HEK293 (cell line): ENCODE measurements around the gene CMC1.

Source experiments
- GLI2 ChIP-seq: fragments of 450-650 bp; formaldehyde crosslinking; IDR thresholded peaks from 2 replicates; pipeline ENCODE4; 2017; ENCODE audit warnings: missing biosample characterization, missing genetic modification characterization, low read depth, borderline replicate concordance
- KLF1 ChIP-seq: fragments of 450-650 bp; formaldehyde crosslinking; IDR thresholded peaks from 2 replicates; pipeline ENCODE4 v1.5.1; 2016; ENCODE audit warnings: missing biosample characterization, missing genetic modification characterization
- PRDM1 ChIP-seq: fragments of 450-650 bp; formaldehyde crosslinking; IDR thresholded peaks from 2 replicates; pipeline ENCODE4; 2016; ENCODE audit warnings: missing biosample characterization, missing genetic modification characterization
- PRDM2 ChIP-seq: fragments of 450-650 bp; formaldehyde crosslinking; IDR thresholded peaks from 2 replicates; pipeline ENCODE4 v1.5.1; 2016; ENCODE audit warnings: missing biosample characterization, missing genetic modification characterization, borderline replicate concordance
- PRDM4 ChIP-seq: fragments of 450-650 bp; formaldehyde crosslinking; IDR thresholded peaks from 2 replicates; pipeline ENCODE4 v1.5.1; 2017; ENCODE audit warnings: missing biosample characterization, missing genetic modification characterization
- TRIM28 ChIP-seq: IDR thresholded peaks from 2 replicates; pipeline ENCODE4 v1.6.1; 2011; ENCODE audit warnings: low read length, control low read depth, borderline replicate concordance
- TSHZ1 ChIP-seq: fragments of 450-650 bp; formaldehyde crosslinking; IDR thresholded peaks from 2 replicates; pipeline ENCODE4 v1.5.1; 2016; ENCODE audit warnings: missing biosample characterization, missing genetic modification characterization, borderline replicate concordance
- ZBTB17 ChIP-seq: fragments of 450-650 bp; formaldehyde crosslinking; IDR thresholded peaks from 2 replicates; pipeline ENCODE4 v1.5.1; 2016; ENCODE audit warnings: missing biosample characterization, missing genetic modification characterization
- ZBTB7A ChIP-seq: fragments of 450-650 bp; formaldehyde crosslinking; IDR thresholded peaks from 2 replicates; pipeline ENCODE4 v1.5.1; 2016; ENCODE audit warnings: low read depth, missing biosample characterization, missing genetic modification characterization
- ZEB2 ChIP-seq: fragments of 450-650 bp; formaldehyde crosslinking; IDR thresholded peaks from 2 replicates; pipeline ENCODE4 v1.5.1; 2016; ENCODE audit warnings: missing biosample characterization, missing genetic modification characterization
- ZFP41 ChIP-seq: fragments of 450-650 bp; formaldehyde crosslinking; IDR thresholded peaks from 2 replicates; pipeline ENCODE4 v1.5.1; 2016; ENCODE audit warnings: missing biosample characterization, missing genetic modification characterization, borderline replicate concordance
- ZIC2 ChIP-seq: fragments of 450-650 bp; formaldehyde crosslinking; IDR thresholded peaks from 2 replicates; pipeline ENCODE4 v1.5.1; 2016; ENCODE audit warnings: missing biosample characterization, missing genetic modification characterization
- ZNF202 ChIP-seq: fragments of 450-650 bp; formaldehyde crosslinking; IDR thresholded peaks from 2 replicates; pipeline ENCODE4 v1.5.1; 2016; ENCODE audit warnings: missing biosample characterization, missing genetic modification characterization, borderline replicate concordance
- ZNF26 ChIP-seq: fragments of 450-650 bp; formaldehyde crosslinking; IDR thresholded peaks from 2 replicates; pipeline ENCODE4 v1.5.1; 2016; ENCODE audit warnings: missing biosample characterization, missing genetic modification characterization
- ZNF335 ChIP-seq: fragments of 450-650 bp; formaldehyde crosslinking; conservative IDR thresholded peaks from 2 replicates; pipeline ENCODE4 v1.5.1; 2016; ENCODE audit warnings: missing biosample characterization, missing genetic modification characterization
- ZNF404 ChIP-seq: fragments of 450-650 bp; formaldehyde crosslinking; IDR thresholded peaks from 2 replicates; pipeline ENCODE4 v1.5.1; 2017; ENCODE audit warnings: missing biosample characterization, missing genetic modification characterization
- ZNF433 ChIP-seq: fragments of 450-650 bp; formaldehyde crosslinking; IDR thresholded peaks from 2 replicates; pipeline ENCODE4 v1.5.1; 2016; ENCODE audit warnings: missing biosample characterization, missing genetic modification characterization, low read depth
- ZNF510 ChIP-seq: fragments of 450-650 bp; formaldehyde crosslinking; IDR thresholded peaks from 2 replicates; pipeline ENCODE4 v1.5.1; 2018; ENCODE audit warnings: mild to moderate bottlenecking, missing genetic modification characterization, missing biosample characterization; ENCODE audit not compliant: insufficient replicate concordance
- ZNF555 ChIP-seq: fragments of 450-650 bp; formaldehyde crosslinking; conservative IDR thresholded peaks from 2 replicates; pipeline ENCODE4 v1.5.1; 2017; ENCODE audit warnings: missing biosample characterization, mild to moderate bottlenecking, missing genetic modification characterization, inconsistent platforms
- ZNF610 ChIP-seq: fragments of 450-650 bp; formaldehyde crosslinking; IDR thresholded peaks from 2 replicates; pipeline ENCODE4 v1.5.1; 2016; ENCODE audit warnings: missing biosample characterization, missing genetic modification characterization, borderline replicate concordance
- ZNF621 ChIP-seq: fragments of 450-650 bp; formaldehyde crosslinking; IDR thresholded peaks from 2 replicates; pipeline ENCODE4 v1.5.1; 2017; ENCODE audit warnings: missing biosample characterization, missing genetic modification characterization
- ZNF654 ChIP-seq: fragments of 450-650 bp; formaldehyde crosslinking; IDR thresholded peaks from 2 replicates; pipeline ENCODE4 v1.5.1; 2016; ENCODE audit warnings: low read depth, missing biosample characterization, missing genetic modification characterization
- ZNF658 ChIP-seq: fragments of 450-650 bp; formaldehyde crosslinking; IDR thresholded peaks from 2 replicates; pipeline ENCODE4; 2016; ENCODE audit warnings: missing biosample characterization, missing genetic modification characterization
- ZNF660 ChIP-seq: fragments of 450-650 bp; IDR thresholded peaks from 2 replicates; pipeline ENCODE4 v1.5.1; 2018; ENCODE audit warnings: missing biosample characterization, mild to moderate bottlenecking, missing genetic modification characterization
- ZNF785 ChIP-seq: fragments of 450-650 bp; formaldehyde crosslinking; IDR thresholded peaks from 2 replicates; pipeline ENCODE4 v1.5.1; 2016; ENCODE audit warnings: missing biosample characterization, missing genetic modification characterization
- ZNF843 ChIP-seq: fragments of 450-650 bp; formaldehyde crosslinking; IDR thresholded peaks from 2 replicates; pipeline ENCODE4 v1.5.1; 2016; ENCODE audit warnings: missing biosample characterization, missing genetic modification characterization

The CMC1 gene

DNA sequence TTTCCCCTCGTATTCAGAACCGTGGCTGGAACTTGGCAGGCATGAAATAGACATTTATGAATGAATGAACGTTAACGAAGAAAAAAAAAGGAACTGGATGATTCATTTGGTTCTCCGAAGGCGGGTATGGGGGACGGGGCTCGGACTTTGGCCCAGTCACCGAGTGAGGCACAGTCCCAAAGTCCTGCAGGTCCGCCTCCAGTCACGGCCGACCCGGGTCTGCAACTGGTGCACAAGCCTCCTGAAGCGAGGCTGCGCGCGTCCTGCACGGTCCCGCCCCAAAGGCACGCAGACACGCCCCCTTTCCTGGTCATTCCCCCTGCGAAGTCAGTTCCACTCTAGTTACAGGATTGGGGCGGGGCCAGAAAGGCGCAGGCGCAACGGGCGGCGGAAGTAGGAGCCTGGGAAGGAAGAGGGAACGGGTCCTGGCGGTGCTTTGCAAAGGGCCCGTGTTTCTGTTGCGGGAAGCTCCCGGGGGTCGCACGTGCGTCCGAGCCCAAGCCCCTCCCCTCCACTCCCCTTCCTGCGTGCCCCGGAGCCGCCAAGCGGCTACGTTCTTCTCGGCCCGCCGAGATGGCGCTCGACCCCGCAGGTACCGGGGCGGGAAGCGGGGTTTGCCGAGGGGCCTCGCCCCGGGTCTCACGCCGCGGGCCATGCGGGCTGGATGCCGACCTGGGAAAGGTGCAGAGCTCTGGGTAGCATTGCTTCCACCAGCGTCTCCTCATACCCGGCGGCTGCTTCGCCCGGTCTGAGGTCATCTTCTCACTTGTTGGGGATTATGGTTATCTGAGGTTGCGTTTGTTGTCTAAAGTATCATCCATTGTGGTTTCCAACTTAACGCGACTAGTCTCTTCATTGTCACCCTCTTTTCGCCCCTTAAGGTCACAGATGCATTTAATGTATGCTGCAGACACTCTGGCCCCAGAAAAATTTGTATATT, at the start of gene CMC1 (continued):
- TF ChIP-seq ZNF843 (tag by site-specific recombination) (no peak), ZNF660 (peak; percentile 30), ZNF785 (tag by site-specific recombination) (no peak), ZBTB17 (tag by site-specific recombination) (no peak; the same call in 1 of the 2 replicates), ZNF510 (tag by site-specific recombination) (no peak), KLF1 (tag by site-specific recombination) (0 out of 2 replicates have a peak, but pooled peaks have one; percentile 19), ZNF658 (tag by site-specific recombination) (no peak), ZNF433 (tag by site-specific recombination) (no peak), ZNF621 (no peak), PRDM4 (tag by site-specific recombination) (no peak), ZNF26 (tag by site-specific recombination) (no peak), ZNF555 (tag by site-specific recombination) (no peak), TSHZ1 (tag by site-specific recombination) (no peak), GLI2 (tag by site-specific recombination) (no peak), ZIC2 (tag by site-specific recombination) (no peak), ZFP41 (no peak), PRDM1 (no peak), ZEB2 (peak; percentile 41; the same call in 1 of the 2 replicates), ZNF404 (tag by site-specific recombination) (no peak), TRIM28 (no peak), PRDM2 (no peak), ZBTB7A (tag by site-specific recombination) (no peak), ZNF202 (no peak), ZNF335 (tag by site-specific recombination) (peak; percentile 65), ZNF610 (tag by site-specific recombination) (no peak), ZNF654 (tag by site-specific recombination) (no peak)
